ENCODE data around the gene VEGFA. TPM values are rescaled to one million over a fixed set of nuclear protein-coding genes. Genes with fewer than 3 reads are reported as not detected.

The VEGFA gene
- total RNA-seq, 6 experiments from 2014 or later, result 26.0 to 37.4 (median 28.3) TPM

GRCh38 chr6:43724914-43725642 is 44.9 kb upstream of the VEGFA start:
- H3K4me1 Mint-ChIP-seq (ENCODE audit: low read depth), result peaks cover 7% of the 10 kb centered on the region; the same call in 1 of the 2 replicates
- no peak for TF ChIP-seq CTCF (IDR thresholded peaks at IDR 0.05)
- peak; percentile 13 for DNase-seq
- H3K9me3 Mint-ChIP-seq, result no peaks in the 10 kb centered on the region
- H3K4me3 Mint-ChIP-seq, result no peak overlapping the region
- H3K27ac Mint-ChIP-seq, result no peak overlapping the region
- peaks cover 14% of the 10 kb centered on the region for H3K27me3 Mint-ChIP-seq (ENCODE audit: insufficient read depth)
- H3K36me3 Mint-ChIP-seq (ENCODE audit: low read depth), result no peaks in the 10 kb centered on the region

GRCh38 chr6:43725643-43726580 is 44.1 kb upstream of the VEGFA start:
- no peak for DNase-seq
- Mint-ChIP-seq H3K4me1 (ENCODE audit: low read depth) (peaks cover 7% of the 10 kb centered on the region; the same call in 1 of the 2 replicates), H3K27me3 (ENCODE audit: insufficient read depth) (peaks cover 7% of the 10 kb centered on the region), H3K4me3 (no peak overlapping the region), H3K27ac (no peak overlapping the region), H3K9me3 (peaks cover 6% of the 10 kb centered on the region), H3K36me3 (ENCODE audit: low read depth) (peaks cover 6% of the 10 kb centered on the region; the same call in 1 of the 2 replicates)
- TF ChIP-seq CTCF (IDR thresholded peaks at IDR 0.05), result no peak

DNA sequence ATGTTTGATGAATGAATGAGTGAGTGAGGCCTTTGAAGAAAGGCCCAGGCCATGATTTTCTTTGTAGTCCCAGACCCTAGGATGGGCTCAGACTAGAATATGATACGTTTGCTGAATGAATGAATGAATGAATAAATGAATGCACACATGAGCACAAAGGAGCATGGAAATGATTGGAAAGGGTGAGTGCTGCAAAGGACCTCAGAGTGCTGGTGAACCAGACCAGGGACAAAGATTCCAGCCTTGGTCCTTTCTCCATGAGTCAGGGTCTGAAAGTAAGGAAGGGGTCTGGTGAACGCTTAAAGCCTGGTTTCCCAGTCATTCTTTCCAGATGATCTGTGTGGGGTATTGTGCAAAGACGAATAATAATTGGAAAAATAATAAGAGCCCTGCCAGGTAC is 42.4 kb upstream of the VEGFA start:
- H3K4me1 Mint-ChIP-seq (ENCODE audit: low read depth), result peaks cover 7% of the 10 kb centered on the region; the same call in 1 of the 2 replicates
- H3K27ac Mint-ChIP-seq, result no peak overlapping the region
- peaks cover 9% of the 10 kb centered on the region; the same call in 1 of the 2 replicates for H3K36me3 Mint-ChIP-seq (ENCODE audit: low read depth)
- TF ChIP-seq CTCF (IDR thresholded peaks at IDR 0.05), result no peak
- no peak overlapping the region for H3K4me3 Mint-ChIP-seq
- peaks cover 6% of the 10 kb centered on the region for H3K27me3 Mint-ChIP-seq (ENCODE audit: insufficient read depth)
- H3K9me3 Mint-ChIP-seq, result peaks cover 13% of the 10 kb centered on the region
- no peak for DNase-seq

GRCh38 chr6:43728586-43728985 is 41.4 kb upstream of the VEGFA start:
- peaks cover 6% of the 10 kb centered on the region for H3K27me3 Mint-ChIP-seq (ENCODE audit: insufficient read depth)
- DNase-seq, result no peak
- no peak for TF ChIP-seq CTCF (IDR thresholded peaks at IDR 0.05)
- H3K36me3 Mint-ChIP-seq (ENCODE audit: low read depth), result peaks cover 9% of the 10 kb centered on the region; the same call in 1 of the 2 replicates
- H3K4me1 Mint-ChIP-seq (ENCODE audit: low read depth), result peaks cover 7% of the 10 kb centered on the region; the same call in 1 of the 2 replicates
- H3K27ac Mint-ChIP-seq, result no peak overlapping the region
- peaks cover 13% of the 10 kb centered on the region for H3K9me3 Mint-ChIP-seq
- no peak overlapping the region for H3K4me3 Mint-ChIP-seq

- Mint-ChIP-seq H3K4me1 (ENCODE audit: low read depth) (peaks cover 5% of the 10 kb centered on the region; the same call in 1 of the 2 replicates), H3K4me3 (no peak overlapping the region), H3K27me3 (ENCODE audit: insufficient read depth) (peaks cover 10% of the 10 kb centered on the region), H3K27ac (no peak overlapping the region), H3K9me3 (peaks cover 13% of the 10 kb centered on the region), H3K36me3 (ENCODE audit: low read depth) (peaks cover 9% of the 10 kb centered on the region; the same call in 1 of the 2 replicates)
- TF ChIP-seq CTCF (IDR thresholded peaks at IDR 0.05), result no peak
- no peak for DNase-seq
Measured at GRCh38 chr6:43729537-43729936, 40.5 kb upstream of the VEGFA start.
